ENCODE measurements around the gene CXCL5.

DNA sequence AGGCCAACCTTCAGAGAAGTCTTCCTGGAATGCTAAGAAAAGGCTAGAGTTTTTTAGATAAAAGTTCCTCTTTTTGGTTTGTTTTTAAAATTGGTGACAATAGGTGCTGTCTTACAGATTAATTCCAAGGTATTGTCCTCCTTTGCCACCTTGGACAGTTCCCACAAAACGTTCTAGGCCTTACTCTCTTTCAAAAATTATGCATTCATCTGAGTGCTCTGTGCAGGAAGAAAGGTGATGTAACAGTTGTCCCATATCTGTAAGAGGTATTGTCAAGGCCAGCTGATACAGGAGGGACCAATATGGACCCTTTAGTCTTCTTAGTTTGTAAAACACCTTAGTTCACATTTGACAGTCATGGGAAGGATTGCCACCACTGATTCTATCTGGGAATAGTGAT, 15.9 kb upstream of the CXCL5 start:
- TF ChIP-seq, protein P1, sequence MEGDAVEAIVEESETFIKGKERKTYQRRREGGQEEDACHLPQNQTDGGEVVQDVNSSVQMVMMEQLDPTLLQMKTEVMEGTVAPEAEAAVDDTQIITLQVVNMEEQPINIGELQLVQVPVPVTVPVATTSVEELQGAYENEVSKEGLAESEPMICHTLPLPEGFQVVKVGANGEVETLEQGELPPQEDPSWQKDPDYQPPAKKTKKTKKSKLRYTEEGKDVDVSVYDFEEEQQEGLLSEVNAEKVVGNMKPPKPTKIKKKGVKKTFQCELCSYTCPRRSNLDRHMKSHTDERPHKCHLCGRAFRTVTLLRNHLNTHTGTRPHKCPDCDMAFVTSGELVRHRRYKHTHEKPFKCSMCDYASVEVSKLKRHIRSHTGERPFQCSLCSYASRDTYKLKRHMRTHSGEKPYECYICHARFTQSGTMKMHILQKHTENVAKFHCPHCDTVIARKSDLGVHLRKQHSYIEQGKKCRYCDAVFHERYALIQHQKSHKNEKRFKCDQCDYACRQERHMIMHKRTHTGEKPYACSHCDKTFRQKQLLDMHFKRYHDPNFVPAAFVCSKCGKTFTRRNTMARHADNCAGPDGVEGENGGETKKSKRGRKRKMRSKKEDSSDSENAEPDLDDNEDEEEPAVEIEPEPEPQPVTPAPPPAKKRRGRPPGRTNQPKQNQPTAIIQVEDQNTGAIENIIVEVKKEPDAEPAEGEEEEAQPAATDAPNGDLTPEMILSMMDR (conservative IDR thresholded peaks at IDR 0.05), result no peak
- no peak for TF ChIP-seq EZH2 (IDR thresholded peaks at IDR 0.05; ENCODE audit: low read depth)

All from PC-9 (cell line).